ENCODE data around the gene YBEY.

DNA sequence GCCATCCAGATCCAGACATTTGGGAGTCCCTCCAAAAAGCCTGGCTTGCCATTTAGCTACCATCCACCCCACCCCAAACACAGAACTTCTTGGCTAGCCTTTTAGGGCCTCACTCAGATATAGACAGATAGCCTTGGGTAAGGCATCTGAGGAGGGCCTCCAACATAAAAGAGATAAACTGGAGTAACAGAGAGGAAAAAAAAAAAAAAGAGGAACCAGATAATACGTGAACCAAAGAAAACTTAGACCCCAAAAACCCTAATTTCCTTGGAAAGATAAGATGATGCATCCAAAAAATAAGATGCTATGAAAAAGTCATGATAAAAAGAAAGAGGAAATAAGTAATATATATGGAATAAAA is 37.7 kb upstream of the YBEY start:
- TF ChIP-seq, protein P1, sequence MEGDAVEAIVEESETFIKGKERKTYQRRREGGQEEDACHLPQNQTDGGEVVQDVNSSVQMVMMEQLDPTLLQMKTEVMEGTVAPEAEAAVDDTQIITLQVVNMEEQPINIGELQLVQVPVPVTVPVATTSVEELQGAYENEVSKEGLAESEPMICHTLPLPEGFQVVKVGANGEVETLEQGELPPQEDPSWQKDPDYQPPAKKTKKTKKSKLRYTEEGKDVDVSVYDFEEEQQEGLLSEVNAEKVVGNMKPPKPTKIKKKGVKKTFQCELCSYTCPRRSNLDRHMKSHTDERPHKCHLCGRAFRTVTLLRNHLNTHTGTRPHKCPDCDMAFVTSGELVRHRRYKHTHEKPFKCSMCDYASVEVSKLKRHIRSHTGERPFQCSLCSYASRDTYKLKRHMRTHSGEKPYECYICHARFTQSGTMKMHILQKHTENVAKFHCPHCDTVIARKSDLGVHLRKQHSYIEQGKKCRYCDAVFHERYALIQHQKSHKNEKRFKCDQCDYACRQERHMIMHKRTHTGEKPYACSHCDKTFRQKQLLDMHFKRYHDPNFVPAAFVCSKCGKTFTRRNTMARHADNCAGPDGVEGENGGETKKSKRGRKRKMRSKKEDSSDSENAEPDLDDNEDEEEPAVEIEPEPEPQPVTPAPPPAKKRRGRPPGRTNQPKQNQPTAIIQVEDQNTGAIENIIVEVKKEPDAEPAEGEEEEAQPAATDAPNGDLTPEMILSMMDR (IDR thresholded peaks at IDR 0.05), result no peak
- no peak for TF ChIP-seq ZFX (IDR thresholded peaks at IDR 0.05; ENCODE audit: borderline replicate concordance)
